GM23338 (cell line): ENCODE measurements around the gene ZCCHC12. TPM values are rescaled to one million over a fixed set of nuclear protein-coding genes. Genes with fewer than 3 reads are reported as not detected.
A peak's percentile ranks its signal among the peaks of the same experiment; 100 is the strongest.

Experiments
- ATAC-seq: fragments of 200-7000 bp; cut with Tn5 transposase; 3 replicates; pipeline ENCODE4 v1.9.1; 2020
- DNase-seq: peaks from one replicate; pipeline ENCODE4 v3.0.0-alpha.2; 2015; ENCODE audit warnings: low spot score
- H2AFZ ChIP-seq: fragments of 200-600 bp; sonication (generic); 2 replicates; pipeline ENCODE4 v1.8.0; 2016; ENCODE audit warnings: antibody characterized with exemption, mild to moderate bottlenecking, moderate library complexity
- H3F3A ChIP-seq: fragments of 200-600 bp; sonication (generic); replicated peaks from 2 replicates; pipeline ENCODE4 v1.8.0; 2017; ENCODE audit warnings: antibody characterized with exemption, mixed run types, low read depth
- H3K27ac ChIP-seq: fragments of 200-600 bp; sonication (generic); 2 replicates; pipeline ENCODE4 v1.6.1; 2016; ENCODE audit warnings: low read depth
- H3K27me3 ChIP-seq: fragments of 200-600 bp; sonication (generic); 2 replicates; pipeline ENCODE4 v1.8.0; 2016; ENCODE audit warnings: mild to moderate bottlenecking, mixed run types, moderate library complexity; ENCODE audit not compliant: insufficient read depth
- H3K36me3 ChIP-seq: fragments of 200-600 bp; sonication (generic); 2 replicates; pipeline ENCODE4 v1.8.0; 2016; ENCODE audit warnings: mild to moderate bottlenecking; ENCODE audit not compliant: insufficient read depth
- H3K4me1 ChIP-seq: fragments of 200-600 bp; sonication (generic); 2 replicates; pipeline ENCODE4 v1.8.0; 2016; ENCODE audit warnings: mild to moderate bottlenecking, moderate library complexity; ENCODE audit not compliant: insufficient read depth
- H3K4me2 ChIP-seq: fragments of 200-600 bp; sonication (generic); 2 replicates; pipeline ENCODE4 v1.7.1; 2017; ENCODE audit warnings: mixed run types
- H3K4me3 ChIP-seq: fragments of 200-600 bp; sonication (generic); 2 replicates; pipeline ENCODE4 v1.6.1; 2016; ENCODE audit warnings: mixed run types
- H3K79me2 ChIP-seq: fragments of 200-600 bp; sonication (generic); replicated peaks from 2 replicates; pipeline ENCODE4 v1.8.0; 2017; ENCODE audit warnings: mild to moderate bottlenecking; ENCODE audit not compliant: insufficient read depth
- H3K9me2 ChIP-seq: fragments of 200-600 bp; sonication (generic); 2 replicates; pipeline ENCODE4 v1.8.0; 2017; ENCODE audit not compliant: insufficient read depth
- H4K20me1 ChIP-seq: fragments of 200-600 bp; sonication (generic); replicated peaks from 2 replicates; pipeline ENCODE4 v1.8.0; 2017; ENCODE audit warnings: mild to moderate bottlenecking; ENCODE audit not compliant: insufficient read depth
- H3K27ac Mint-ChIP-seq: 2 replicates; pipeline ENCODE4 v1.8.0; 2020; ENCODE audit warnings: inconsistent platforms, mild to moderate bottlenecking, moderate library complexity, mixed read lengths
- H3K27me3 Mint-ChIP-seq: 3 replicates; pipeline ENCODE4 v1.8.0; 2022; ENCODE audit warnings: low read depth, mild to moderate bottlenecking, moderate library complexity, mixed read lengths, inconsistent platforms; ENCODE audit not compliant: insufficient read depth, poor library complexity
- H3K36me3 Mint-ChIP-seq: 3 replicates; pipeline ENCODE4 v1.8.0; 2021; ENCODE audit warnings: low read depth, mild to moderate bottlenecking, inconsistent platforms, moderate library complexity, mixed read lengths
- H3K4me1 Mint-ChIP-seq: 3 replicates; pipeline ENCODE4 v1.8.0; 2020; ENCODE audit warnings: mild to moderate bottlenecking, inconsistent platforms, mixed read lengths
- H3K4me3 Mint-ChIP-seq: 3 replicates; pipeline ENCODE4 v1.8.0; 2021; ENCODE audit warnings: moderate library complexity, mild to moderate bottlenecking, inconsistent platforms, mixed read lengths
- H3K9me3 Mint-ChIP-seq: 3 replicates; pipeline ENCODE4 v1.8.0; 2020; ENCODE audit warnings: moderate library complexity, mild to moderate bottlenecking, inconsistent platforms, mixed read lengths
- ZNF331 ChIP-seq: fragments of 250-450 bp; sonication (Bioruptor Pico); IDR thresholded peaks from 2 replicates; pipeline ENCODE4 v1.5.0; 2020; ENCODE audit warnings: low read depth, mild to moderate bottlenecking, moderate library complexity
- polyA plus RNA-seq: library from polyadenylated mRNA; unstranded; fragments of >200 nt; fragmentation: Nextera tagmentation; extraction: Ambion mirVana; gene quantifications from 2 replicates; pipeline ENCODE4 v1.2.1, GENCODE V29; 2016
- total RNA-seq: library from RNA; depleted of rRNA; stranded (reverse); fragments of >200 nt; shearing (Covaris generic); gene quantifications from 2 replicates; pipeline ENCODE4 v1.2.3, GENCODE V29; 2014
- TF ChIP-seq, protein P1 (sequence below), 2 experiments: fragments of 200-600 bp in 1 of 2; sonication (generic) in 1 of 2; conservative IDR thresholded peaks; 2 replicates each; pipeline versions ENCODE4 v1.5.1 to v1.6.1; 2016 to 2017; ENCODE audit warnings: antibody characterized with exemption in 2 of 2, low read depth in 2 of 2, mild to moderate bottlenecking in 2 of 2, moderate library complexity in 1 of 2

The ZCCHC12 gene
- total and polyA plus RNA-seq, 2 experiments from 2014 or later: 0.32 to 0.38 TPM

GRCh38 chrX:118824173-118824730 is 628 bp downstream of the ZCCHC12 start:
- Histone ChIP-seq H3K4me1 (no peaks in the 10 kb centered on the region; the same call in 1 of the 2 replicates), H3K36me3 (no peaks in the 10 kb centered on the region), H2AFZ (0 out of 2 replicates have a peak overlapping the region, but pooled peaks have one; percentile 32), H4K20me1 (no peaks in the 10 kb centered on the region), H3K27me3 (peaks cover 88% of the 10 kb centered on the region), H3K4me2 (peak overlapping the region; percentile 79), H3F3A (no peaks in the 10 kb centered on the region), H3K4me3 (peak overlapping the region; percentile 55), H3K9me2 (no peaks in the 10 kb centered on the region), H3K27ac (no peak overlapping the region), H3K79me2 (no peaks in the 10 kb centered on the region)
- TF ChIP-seq ZNF331: no peak
- TF ChIP-seq, protein P1, sequence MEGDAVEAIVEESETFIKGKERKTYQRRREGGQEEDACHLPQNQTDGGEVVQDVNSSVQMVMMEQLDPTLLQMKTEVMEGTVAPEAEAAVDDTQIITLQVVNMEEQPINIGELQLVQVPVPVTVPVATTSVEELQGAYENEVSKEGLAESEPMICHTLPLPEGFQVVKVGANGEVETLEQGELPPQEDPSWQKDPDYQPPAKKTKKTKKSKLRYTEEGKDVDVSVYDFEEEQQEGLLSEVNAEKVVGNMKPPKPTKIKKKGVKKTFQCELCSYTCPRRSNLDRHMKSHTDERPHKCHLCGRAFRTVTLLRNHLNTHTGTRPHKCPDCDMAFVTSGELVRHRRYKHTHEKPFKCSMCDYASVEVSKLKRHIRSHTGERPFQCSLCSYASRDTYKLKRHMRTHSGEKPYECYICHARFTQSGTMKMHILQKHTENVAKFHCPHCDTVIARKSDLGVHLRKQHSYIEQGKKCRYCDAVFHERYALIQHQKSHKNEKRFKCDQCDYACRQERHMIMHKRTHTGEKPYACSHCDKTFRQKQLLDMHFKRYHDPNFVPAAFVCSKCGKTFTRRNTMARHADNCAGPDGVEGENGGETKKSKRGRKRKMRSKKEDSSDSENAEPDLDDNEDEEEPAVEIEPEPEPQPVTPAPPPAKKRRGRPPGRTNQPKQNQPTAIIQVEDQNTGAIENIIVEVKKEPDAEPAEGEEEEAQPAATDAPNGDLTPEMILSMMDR (conservative IDR thresholded peaks at IDR 0.05; ENCODE audit: low read depth in 2 of 2): peak in 1 of 2 experiments; percentile 16; a peak in 1 of 4 replicates
- Mint-ChIP-seq H3K9me3 (peaks cover 5% of the 10 kb centered on the region; the same call in 1 of the 3 replicates), H3K27ac (no peak overlapping the region), H3K36me3 (no peaks in the 10 kb centered on the region), H3K4me3 (peak overlapping the region; percentile 68), H3K27me3 (peaks cover 79% of the 10 kb centered on the region), H3K4me1 (peaks cover 32% of the 10 kb centered on the region)
- ATAC-seq: peak; percentile 26
- peak; percentile 47 for DNase-seq

DNA sequence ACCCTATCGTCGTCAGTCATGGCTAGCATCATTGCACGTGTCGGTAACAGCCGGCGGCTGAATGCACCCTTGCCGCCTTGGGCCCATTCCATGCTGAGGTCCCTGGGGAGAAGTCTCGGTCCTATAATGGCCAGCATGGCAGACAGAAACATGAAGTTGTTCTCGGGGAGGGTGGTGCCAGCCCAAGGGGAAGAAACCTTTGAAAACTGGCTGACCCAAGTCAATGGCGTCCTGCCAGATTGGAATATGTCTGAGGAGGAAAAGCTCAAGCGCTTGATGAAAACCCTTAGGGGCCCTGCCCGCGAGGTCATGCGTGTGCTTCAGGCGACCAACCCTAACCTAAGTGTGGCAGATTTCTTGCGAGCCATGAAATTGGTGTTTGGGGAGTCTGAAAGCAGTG is 1.6 kb downstream of the ZCCHC12 start:
- no peak overlapping the region for H3K4me3 ChIP-seq
- no peak for DNase-seq

More for the DNA sequence above, 1.6 kb downstream of the ZCCHC12 start:
- H2AFZ ChIP-seq: no peak overlapping the region
- no peak overlapping the region for H3K27ac ChIP-seq
- H4K20me1 ChIP-seq: no peaks in the 10 kb centered on the region
- H3K36me3 Mint-ChIP-seq: no peaks in the 10 kb centered on the region
- peaks cover 5% of the 10 kb centered on the region; the same call in 1 of the 3 replicates for H3K9me3 Mint-ChIP-seq
- H3K4me1 ChIP-seq: no peaks in the 10 kb centered on the region; the same call in 1 of the 2 replicates
- H3K4me1 Mint-ChIP-seq: peaks cover 32% of the 10 kb centered on the region
- H3K27me3 Mint-ChIP-seq: peaks cover 85% of the 10 kb centered on the region
- peak overlapping the region; percentile 79; the same call in 1 of the 2 replicates for H3K4me2 ChIP-seq
- no peaks in the 10 kb centered on the region for H3K79me2 ChIP-seq
- no peak overlapping the region for H3K27ac Mint-ChIP-seq
- peak overlapping the region; percentile 68; the same call in 1 of the 3 replicates for H3K4me3 Mint-ChIP-seq
- no peaks in the 10 kb centered on the region for H3K9me2 ChIP-seq
- no peak for ATAC-seq
- TF ChIP-seq, protein P1 (conservative IDR thresholded peaks at IDR 0.05; ENCODE audit: low read depth in 2 of 2): no peak
- H3K36me3 ChIP-seq: no peaks in the 10 kb centered on the region
- peaks cover 96% of the 10 kb centered on the region for H3K27me3 ChIP-seq
- no peaks in the 10 kb centered on the region for H3F3A ChIP-seq
